KOPT-K1 (cell line): Measurements from ENCODE around the gene CDHR2.

Experiments used
- H3K27ac ChIP-seq: fragments of 200-600 bp; sonication (generic); 2 replicates; pipeline ENCODE4 v1.5.1; 2016; ENCODE audit warnings: antibody characterized with exemption, mild to moderate bottlenecking, low read depth, low read length; ENCODE audit not compliant: poor library complexity, severe bottlenecking
- H3K36me3 ChIP-seq: fragments of 200-600 bp; sonication (generic); 2 replicates; pipeline ENCODE4 v1.5.1; 2017; ENCODE audit warnings: antibody characterized with exemption, mild to moderate bottlenecking, low read length, moderate library complexity; ENCODE audit not compliant: insufficient read depth
- H3K9me3 ChIP-seq: fragments of 200-600 bp; sonication (generic); 2 replicates; pipeline ENCODE4 v1.5.1; 2017; ENCODE audit warnings: antibody characterized with exemption, low read length, mild to moderate bottlenecking; ENCODE audit not compliant: insufficient read depth, poor library complexity, severe bottlenecking

The CDHR2 gene

GRCh38 chr5:176525677-176526076 is 23.5 kb upstream of the CDHR2 start:
- Histone ChIP-seq H3K27ac (no peak overlapping the region), H3K36me3 (peaks cover 34% of the 10 kb centered on the region), H3K9me3 (peaks cover 12% of the 10 kb centered on the region)

- peaks cover 42% of the 10 kb centered on the region for H3K36me3 ChIP-seq
- no peak overlapping the region for H3K27ac ChIP-seq
- peaks cover 20% of the 10 kb centered on the region for H3K9me3 ChIP-seq
Measured at GRCh38 chr5:176526462-176526861, 22.7 kb upstream of the CDHR2 start.

- Histone ChIP-seq H3K9me3 (peaks cover 24% of the 10 kb centered on the region), H3K36me3 (peaks cover 51% of the 10 kb centered on the region), H3K27ac (no peak overlapping the region)
Measured at GRCh38 chr5:176527246-176528222, 21.6 kb upstream of the CDHR2 start.

GRCh38 chr5:176528301-176528700 is 20.8 kb upstream of the CDHR2 start:
- H3K27ac ChIP-seq = no peak overlapping the region
- peaks cover 24% of the 10 kb centered on the region for H3K9me3 ChIP-seq
- H3K36me3 ChIP-seq = peaks cover 59% of the 10 kb centered on the region

- H3K36me3 ChIP-seq = peaks cover 59% of the 10 kb centered on the region
- no peak overlapping the region for H3K27ac ChIP-seq
Measured at GRCh38 chr5:176528761-176529115, 20.4 kb upstream of the CDHR2 start.

GRCh38 chr5:176529116-176529740 is 19.9 kb upstream of the CDHR2 start:
- Histone ChIP-seq H3K36me3 (peaks cover 59% of the 10 kb centered on the region), H3K9me3 (peaks cover 24% of the 10 kb centered on the region), H3K27ac (peak overlapping the region; percentile 42)

More at GRCh38 chr5:176528761-176529115, 20.4 kb upstream of the CDHR2 start:
- H3K9me3 ChIP-seq = peaks cover 24% of the 10 kb centered on the region

GRCh38 chr5:176529741-176530141 is 19.4 kb upstream of the CDHR2 start:
- Histone ChIP-seq H3K36me3 (peaks cover 59% of the 10 kb centered on the region), H3K9me3 (peaks cover 24% of the 10 kb centered on the region), H3K27ac (peak overlapping the region; percentile 42)

GRCh38 chr5:176530393-176530982 is 18.7 kb upstream of the CDHR2 start:
- peaks cover 59% of the 10 kb centered on the region for H3K36me3 ChIP-seq
- H3K9me3 ChIP-seq = peaks cover 24% of the 10 kb centered on the region
- peak overlapping the region; percentile 47 for H3K27ac ChIP-seq

- Histone ChIP-seq H3K27ac (peak overlapping the region; percentile 0), H3K36me3 (peaks cover 59% of the 10 kb centered on the region)
Measured at GRCh38 chr5:176530983-176531901, 17.9 kb upstream of the CDHR2 start.

GRCh38 chr5:176531902-176532493 is 17.1 kb upstream of the CDHR2 start:
- H3K36me3 ChIP-seq = peaks cover 58% of the 10 kb centered on the region
- H3K27ac ChIP-seq = no peak overlapping the region
- peaks cover 24% of the 10 kb centered on the region for H3K9me3 ChIP-seq

More at GRCh38 chr5:176530983-176531901, 17.9 kb upstream of the CDHR2 start:
- H3K9me3 ChIP-seq = peaks cover 24% of the 10 kb centered on the region

GRCh38 chr5:176532795-176533194 is 16.3 kb upstream of the CDHR2 start:
- Histone ChIP-seq H3K27ac (peak overlapping the region; percentile 95), H3K36me3 (peaks cover 50% of the 10 kb centered on the region), H3K9me3 (peaks cover 24% of the 10 kb centered on the region)

- H3K36me3 ChIP-seq = peaks cover 44% of the 10 kb centered on the region
- H3K27ac ChIP-seq = peak overlapping the region; percentile 95
- H3K9me3 ChIP-seq = peaks cover 24% of the 10 kb centered on the region
Measured at GRCh38 chr5:176533390-176533789, 15.8 kb upstream of the CDHR2 start.

- Histone ChIP-seq H3K36me3 (peaks cover 37% of the 10 kb centered on the region), H3K9me3 (peaks cover 24% of the 10 kb centered on the region), H3K27ac (peak overlapping the region; percentile 95)
Measured at GRCh38 chr5:176533894-176534611, 15.1 kb upstream of the CDHR2 start.
